Tibial nerve (tissue), 4 donors: ENCODE results near the gene TMC2. TPM values are rescaled to one million over a fixed set of nuclear protein-coding genes. Genes with fewer than 3 reads are reported as not detected.
"Not testable (repeated sequence)": the region's sequence is repeated elsewhere in the genome, so short reads cannot be mapped to it uniquely, and the experiment has no call there.

Experiments
- DNase-seq, 2 donors: peaks; one replicate each; pipeline ENCODE4 v3.0.0-alpha.2; 2019; ENCODE audit warnings: low spot score in 2 of 2
- H3K27ac ChIP-seq, 4 donors: fragments of 200-600 bp; sonication (generic) in 3 of 4; one replicate each; pipeline ENCODE4 v1.5.1; 2017 to 2019; ENCODE audit warnings: mild to moderate bottlenecking in 1 of 4
- H3K27me3 ChIP-seq, 2 donors: fragments of 200-600 bp; sonication (generic) in 1 of 2; one replicate each; pipeline versions ENCODE4 v1.5.1 to v1.6.0; 2017 to 2019
- H3K36me3 ChIP-seq, 3 donors: fragments of 200-600 bp; sonication (generic); one replicate each; pipeline ENCODE4 v1.5.1; 2018 to 2019
- H3K4me1 ChIP-seq, 4 donors: fragments of 200-600 bp; sonication (generic) in 3 of 4; one replicate each; pipeline ENCODE4 v1.5.1; 2017 to 2019
- H3K4me3 ChIP-seq, 4 donors: fragments of 200-600 bp; sonication (generic) in 3 of 4; one replicate each; pipeline ENCODE4 v1.5.1; 2017 to 2019; ENCODE audit warnings: mild to moderate bottlenecking in 1 of 4, moderate library complexity in 1 of 4
- H3K9me3 ChIP-seq, 4 donors: fragments of 200-600 bp; sonication (generic) in 3 of 4; one replicate each; pipeline ENCODE4 v1.5.1; 2017 to 2019
- CTCF ChIP-seq, 5 experiments: fragments of 200-600 bp in 3 of 5; fragments of 450-650 bp in 2 of 5; sonication (generic) in 3 of 5; IDR thresholded peaks; one replicate each; pipeline ENCODE4 v1.5.1; 2016 to 2019; ENCODE audit warnings: antibody characterized with exemption in 5 of 5, mild to moderate bottlenecking in 3 of 5, moderate library complexity in 2 of 5
- EP300 ChIP-seq, 2 donors: sonication (generic); formaldehyde crosslinking; IDR thresholded peaks; one replicate each; pipeline ENCODE4 v1.6.1; 2017; ENCODE audit warnings: antibody characterized with exemption in 2 of 2, mild to moderate bottlenecking in 1 of 2
- POLR2A ChIP-seq, 2 donors: fragments of 450-650 bp; IDR thresholded peaks; one replicate each; pipeline ENCODE4 v1.6.1; 2017; ENCODE audit warnings: antibody characterized with exemption in 2 of 2, mild to moderate bottlenecking in 2 of 2, moderate library complexity in 2 of 2
- WGBS, 2 donors: methylation state at CpG; one replicate each; pipeline ENCODE4 v1.1.5; 2018; 5-methylcytosine and 5-hydroxymethylcytosine counted together
- total RNA-seq, 4 donors: library from RNA; depleted of rRNA; stranded (reverse); fragments of >200 nt; gene quantifications; one replicate each; pipeline ENCODE4 v1.1.0, GENCODE V29; 2016

Gene TMC2
- total RNA-seq, 4 donors from 2014 or later, result 0.21 to 0.59 (median 0.26) TPM

GRCh38 chr20:2523919-2524708 lies 12.3 kb upstream of the TMC2 start:
- H3K36me3 ChIP-seq, result no peaks in the 10 kb centered on the region
- peak overlapping the region; percentile 47 to 91 (median 86) for H3K27ac ChIP-seq
- H3K4me3 ChIP-seq, result peak overlapping the region; percentile 76 to 99 (median 78)
- DNase-seq, result peak; percentile 64 to 83
- TF ChIP-seq EP300 (IDR thresholded peaks at IDR 0.05), result peak in 1 of 2 donors; percentile 49
- peak in 1 of 2 donors; percentile 45 for TF ChIP-seq POLR2A (IDR thresholded peaks at IDR 0.05)
- TF ChIP-seq CTCF (IDR thresholded peaks at IDR 0.05), result peak; percentile 91 to 99 (median 98)
- H3K4me1 ChIP-seq, result peaks cover 0 to 30% (median 0%) of the 10 kb centered on the region in 4 donors
- no peaks in the 10 kb centered on the region for H3K9me3 ChIP-seq
- no peaks in the 10 kb centered on the region for H3K27me3 ChIP-seq
- 12 to 13% methylated on average over 26 of the region's 26 CpGs for WGBS, 2 donors

GRCh38 chr20:2524709-2525506 lies 11.5 kb upstream of the TMC2 start:
- Histone ChIP-seq H3K9me3 (no peaks in the 10 kb centered on the region), H3K36me3 (no peaks in the 10 kb centered on the region), H3K27ac (peak overlapping the region; percentile 47 to 91 (median 86)), H3K27me3 (no peaks in the 10 kb centered on the region), H3K4me1 (peaks cover 0 to 30% (median 0%) of the 10 kb centered on the region in 4 donors), H3K4me3 (peak overlapping the region; percentile 76 to 99 (median 78))
- peak in 1 of 2 donors; percentile 20 for DNase-seq
- WGBS, 2 donors, result 1 to 2% methylated on average over 54 to 60 of the region's 64 CpGs
- TF ChIP-seq POLR2A (IDR thresholded peaks at IDR 0.05), result no peak
- TF ChIP-seq EP300 (IDR thresholded peaks at IDR 0.05), result no peak
- peak in 2 of 5 experiments; percentile 0 to 36 for TF ChIP-seq CTCF (IDR thresholded peaks at IDR 0.05)

- not testable (repeated sequence) for H3K4me3 ChIP-seq, H3K9me3 ChIP-seq, H3K27me3 ChIP-seq, DNase-seq, H3K36me3 ChIP-seq, H3K27ac ChIP-seq
- 94 to 97% methylated on average over 5 of the region's 5 CpGs for WGBS, 2 donors
- H3K4me1 ChIP-seq, result peaks cover 0 to 30% (median 0%) of the 10 kb centered on the region in 4 donors
Observed at GRCh38 chr20:2526218-2526583, 10.2 kb upstream of the TMC2 start.

GRCh38 chr20:2527762-2528161 lies 8.6 kb upstream of the TMC2 start:
- Histone ChIP-seq H3K27me3 (peaks cover 0 to 2% of the 10 kb centered on the region in 2 donors), H3K9me3 (no peaks in the 10 kb centered on the region), H3K27ac (no peak overlapping the region), H3K4me1 (peaks cover 0 to 19% (median 0%) of the 10 kb centered on the region in 4 donors), H3K4me3 (no peak overlapping the region), H3K36me3 (no peaks in the 10 kb centered on the region)
- TF ChIP-seq EP300 (IDR thresholded peaks at IDR 0.05) (no peak), POLR2A (IDR thresholded peaks at IDR 0.05) (no peak), CTCF (IDR thresholded peaks at IDR 0.05) (no peak)
- 85 to 87% methylated on average over 6 of the region's 6 CpGs for WGBS, 2 donors
- DNase-seq, result no peak

- Histone ChIP-seq H3K4me3 (no peak overlapping the region), H3K4me1 (peaks cover 0 to 15% (median 0%) of the 10 kb centered on the region in 4 donors), H3K36me3 (no peaks in the 10 kb centered on the region), H3K9me3 (no peaks in the 10 kb centered on the region), H3K27me3 (peaks cover 0 to 6% of the 10 kb centered on the region in 2 donors), H3K27ac (no peak overlapping the region)
- no peak for DNase-seq
- TF ChIP-seq EP300 (IDR thresholded peaks at IDR 0.05) (no peak), CTCF (IDR thresholded peaks at IDR 0.05) (no peak), POLR2A (IDR thresholded peaks at IDR 0.05) (no peak)
- 50 to 56% methylated on average over 10 of the region's 10 CpGs for WGBS, 2 donors
Observed at GRCh38 chr20:2528671-2529271, 7.6 kb upstream of the TMC2 start.
